ENCODE data around the gene GRK1.
"Not testable (repeated sequence)": the region's sequence is repeated elsewhere in the genome, so short reads cannot be mapped to it uniquely, and the experiment has no call there.

GRK1 gene

DNA sequence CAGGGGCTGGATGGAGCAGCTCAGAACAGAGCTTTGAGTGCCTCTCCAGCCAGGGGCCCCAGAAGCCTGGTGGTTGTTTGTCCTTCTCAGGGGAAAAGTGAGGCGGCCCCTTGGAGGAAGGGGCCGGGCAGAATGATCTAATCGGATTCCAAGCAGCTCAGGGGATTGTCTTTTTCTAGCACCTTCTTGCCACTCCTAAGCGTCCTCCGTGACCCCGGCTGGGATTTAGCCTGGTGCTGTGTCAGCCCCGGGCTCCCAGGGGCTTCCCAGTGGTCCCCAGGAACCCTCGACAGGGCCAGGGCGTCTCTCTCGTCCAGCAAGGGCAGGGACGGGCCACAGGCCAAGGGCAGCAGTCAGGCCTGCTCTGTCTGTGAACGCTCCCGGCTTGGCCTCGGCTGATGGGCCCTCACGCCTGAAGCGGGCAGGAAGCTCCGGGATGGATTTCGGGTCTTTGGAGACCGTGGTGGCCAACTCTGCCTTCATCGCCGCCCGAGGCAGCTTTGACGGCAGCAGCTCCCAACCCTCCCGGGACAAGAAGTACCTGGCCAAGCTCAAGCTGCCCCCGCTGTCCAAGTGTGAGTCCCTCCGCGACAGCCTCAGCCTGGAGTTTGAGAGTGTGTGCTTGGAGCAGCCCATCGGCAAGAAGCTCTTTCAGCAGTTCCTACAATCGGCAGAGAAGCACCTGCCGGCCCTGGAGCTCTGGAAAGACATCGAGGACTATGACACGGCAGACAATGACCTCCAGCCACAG lies at the start of gene GRK1:
Gene GRK1 (plus strand): TSS at position 269 of the 751 bp plus-strand sequence. CDS start 168 bp downstream, at position 437.
- no peak for DNase-seq

- no peak for DNase-seq
Observed at GRCh38 chr13:113617961-113618360, 49.1 kb upstream of the GRK1 start.

- no peak for DNase-seq
Observed at GRCh38 chr13:113618455-113618854, 48.6 kb upstream of the GRK1 start.

GRCh38 chr13:113620036-113620796 lies 46.8 kb upstream of the GRK1 start:
- DNase-seq: no peak

- no peak for DNase-seq
Observed at GRCh38 chr13:113621046-113621445, 46.0 kb upstream of the GRK1 start.

- DNase-seq: not testable (repeated sequence)
Observed at GRCh38 chr13:113621498-113621897, 45.5 kb upstream of the GRK1 start.

DNA sequence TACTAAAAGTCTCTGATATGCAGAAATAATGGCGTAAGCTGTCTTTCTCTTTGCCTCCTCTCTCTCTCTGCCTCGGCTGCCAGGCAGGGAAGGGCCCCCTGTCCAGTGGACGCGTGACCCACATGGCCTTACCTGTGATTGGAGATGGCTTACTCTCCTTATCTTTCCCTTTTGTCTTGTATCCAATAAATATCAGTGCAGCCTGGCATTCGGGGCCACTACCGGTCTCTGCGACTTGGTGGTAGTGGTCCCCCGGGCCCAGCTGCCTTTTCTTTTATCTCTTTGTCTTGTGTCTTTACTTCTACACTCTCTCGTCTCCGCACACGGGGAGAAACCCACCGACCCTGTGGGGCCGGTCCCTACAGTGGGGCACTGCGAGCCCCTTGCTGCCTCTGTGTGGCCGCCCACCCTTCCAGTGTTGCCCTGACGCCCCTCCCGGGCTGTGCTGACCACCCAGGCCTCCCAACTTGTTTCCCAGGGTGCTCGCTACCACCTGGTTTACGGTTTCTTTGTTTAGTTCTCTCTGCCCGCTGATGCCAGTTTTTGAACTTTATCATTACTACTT lies 45.0 kb upstream of the GRK1 start:
- DNase-seq: not testable (repeated sequence)

DNA sequence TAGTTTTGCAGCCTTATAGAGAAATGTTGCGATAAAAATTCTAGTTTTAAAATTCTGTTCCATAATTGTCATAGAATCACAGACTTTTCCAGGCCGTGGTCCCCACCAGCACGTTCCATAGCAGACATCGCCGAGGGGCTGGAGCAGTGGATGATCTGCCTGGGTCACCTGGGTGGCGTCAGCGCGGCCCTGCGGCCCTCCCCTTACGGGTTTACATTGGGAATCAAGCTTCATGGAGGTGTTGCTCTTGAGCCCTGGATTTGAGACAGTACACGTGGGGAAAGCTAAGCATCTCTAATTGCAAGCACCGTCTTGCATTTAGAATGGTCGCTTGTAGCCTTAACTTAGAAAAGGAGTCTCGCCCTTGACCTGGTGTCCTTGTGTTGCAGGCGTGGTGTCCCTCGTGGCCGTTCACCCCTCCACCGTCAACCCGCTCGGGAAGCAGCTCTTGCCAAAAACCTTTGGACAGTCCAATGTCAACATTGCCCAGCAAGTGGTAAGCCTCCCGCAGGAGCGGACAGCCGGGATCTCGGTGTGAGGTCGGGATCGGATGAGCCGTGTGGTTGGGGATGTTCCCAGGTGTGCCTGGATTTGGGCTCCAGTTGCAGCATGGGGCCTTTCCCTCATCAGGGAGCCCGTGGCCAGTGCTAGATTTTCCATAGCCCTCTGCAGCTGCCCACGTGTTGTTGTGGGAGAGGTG lies 44.1 kb upstream of the GRK1 start:
- DNase-seq: no peak

GRCh38 chr13:113623491-113624234 lies 43.4 kb upstream of the GRK1 start:
- no peak for DNase-seq

DNA sequence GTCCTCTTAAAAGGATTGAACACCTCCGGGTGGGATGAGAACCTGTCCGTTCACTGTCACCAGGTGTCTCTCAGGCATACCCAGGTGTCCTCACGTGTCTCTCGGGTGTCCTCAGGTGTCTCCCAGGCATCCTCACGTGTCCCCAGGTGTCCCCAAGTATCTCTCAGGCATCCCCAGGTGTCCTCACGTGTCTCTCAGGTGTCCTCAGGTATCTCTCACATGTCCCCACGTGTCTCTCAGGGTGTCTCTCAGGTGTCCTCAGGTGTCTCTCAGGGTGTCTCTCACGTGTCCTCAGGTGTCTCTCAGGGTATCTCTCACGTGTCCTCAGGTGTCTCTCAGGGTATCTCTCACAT lies 42.8 kb upstream of the GRK1 start:
- DNase-seq: no peak

GRCh38 chr13:113624640-113625304 lies 42.2 kb upstream of the GRK1 start:
- not testable (repeated sequence) for DNase-seq

DNA sequence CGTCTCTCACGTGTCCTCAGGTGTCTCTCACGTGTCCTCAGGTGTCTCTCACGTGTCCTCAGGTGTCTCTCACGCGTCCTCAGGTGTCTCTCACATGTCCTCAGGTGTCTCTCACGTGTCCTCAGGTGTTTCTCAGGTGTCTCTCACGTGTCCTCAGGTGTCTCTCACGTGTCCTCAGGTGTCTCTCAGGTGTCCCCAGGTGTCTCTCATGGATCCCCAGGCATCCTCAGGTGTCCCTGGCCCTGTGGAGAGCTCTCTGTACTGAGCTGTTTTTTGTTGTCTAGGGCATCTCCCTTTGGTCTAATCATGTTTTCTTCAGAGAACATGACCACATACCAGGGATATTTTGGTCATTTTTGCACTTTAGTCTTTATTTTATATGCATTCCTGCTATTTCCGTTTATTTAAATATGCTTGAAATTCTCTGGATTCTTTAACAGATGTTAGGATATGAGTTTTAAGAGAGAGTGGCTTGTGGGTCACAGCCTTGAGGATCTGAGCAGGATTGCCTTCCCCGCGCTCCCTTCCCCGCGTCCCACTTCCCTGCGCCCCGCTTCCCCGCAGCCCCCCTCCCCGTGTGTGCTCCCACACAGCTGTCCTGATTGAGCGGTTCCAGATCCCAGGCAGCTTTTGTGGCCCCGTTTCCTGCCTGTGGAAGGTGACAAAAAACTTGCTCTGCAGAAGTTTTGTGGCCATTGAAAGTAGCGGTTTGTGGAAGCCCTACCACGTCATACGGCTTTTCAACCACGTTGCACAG lies 40.9 kb upstream of the GRK1 start:
- DNase-seq: no peak

DNA sequence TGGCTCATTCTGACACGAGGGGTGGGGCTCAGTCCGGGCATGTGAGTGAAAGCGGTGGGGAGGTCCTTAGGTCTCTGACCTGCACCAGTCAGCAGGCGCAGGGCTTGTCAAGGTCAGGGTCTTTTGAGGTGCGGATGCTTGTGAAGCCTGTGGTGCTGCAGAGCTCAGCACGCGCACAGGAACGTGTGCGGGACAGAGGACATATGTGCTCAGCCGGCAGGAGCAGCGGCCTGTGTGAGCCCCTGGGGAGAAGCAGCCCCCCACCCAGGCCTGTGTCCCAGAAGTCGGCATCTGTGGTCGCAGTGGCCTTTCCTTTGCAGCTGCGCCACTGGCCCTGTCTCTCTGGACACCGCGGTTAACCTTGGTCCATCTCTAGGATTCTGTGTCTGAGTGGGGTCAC lies 39.9 kb upstream of the GRK1 start:
- DNase-seq: no peak

DNA sequence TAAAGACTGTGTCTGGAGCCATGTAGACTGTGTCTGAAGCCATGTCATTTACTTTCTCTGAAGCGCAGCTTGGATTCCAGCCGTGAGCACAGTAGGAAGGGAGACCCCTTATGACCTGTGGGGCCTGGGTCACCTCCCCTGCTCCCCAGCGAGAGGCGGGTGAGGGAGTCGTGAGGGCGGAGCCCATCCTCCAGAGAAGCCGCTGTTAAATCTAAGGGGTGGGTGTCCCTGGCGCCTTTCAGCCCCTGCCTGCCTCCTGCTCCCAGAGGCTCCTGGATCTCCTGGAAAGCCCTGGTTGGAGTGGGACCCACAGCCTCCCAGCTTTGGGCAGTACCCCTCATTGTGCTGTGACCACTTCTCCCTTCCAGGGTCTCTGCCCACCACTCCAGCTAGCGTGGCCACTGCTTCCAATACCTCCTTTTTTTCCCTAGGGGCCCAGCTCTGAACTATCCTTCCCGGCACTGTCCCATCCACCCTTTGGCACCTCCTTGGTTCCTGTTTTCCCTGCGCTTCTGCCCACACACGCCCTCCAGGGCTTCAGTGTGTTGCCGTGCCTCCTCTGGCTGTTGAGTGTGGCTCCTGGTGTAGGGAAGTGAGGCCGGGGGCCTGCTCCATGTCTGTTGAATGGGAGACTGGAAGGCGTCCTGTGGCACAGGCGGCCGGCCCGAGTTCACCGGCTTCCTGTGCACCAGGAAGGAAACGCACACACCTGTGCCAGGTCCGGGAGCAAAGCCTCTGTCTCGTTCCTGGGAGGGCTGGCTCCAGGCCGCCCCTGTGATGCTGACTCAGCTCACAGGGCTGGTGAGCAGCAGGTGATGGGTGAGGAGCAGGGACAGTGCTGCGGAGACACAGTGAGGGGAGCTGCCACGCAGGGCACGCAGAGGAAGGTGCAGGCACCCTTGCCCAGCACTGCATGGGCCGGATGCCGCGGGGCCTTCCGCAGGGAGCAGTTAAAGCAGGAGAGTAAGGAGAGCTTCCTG lies 38.4 kb upstream of the GRK1 start:
- DNase-seq: no peak

DNA sequence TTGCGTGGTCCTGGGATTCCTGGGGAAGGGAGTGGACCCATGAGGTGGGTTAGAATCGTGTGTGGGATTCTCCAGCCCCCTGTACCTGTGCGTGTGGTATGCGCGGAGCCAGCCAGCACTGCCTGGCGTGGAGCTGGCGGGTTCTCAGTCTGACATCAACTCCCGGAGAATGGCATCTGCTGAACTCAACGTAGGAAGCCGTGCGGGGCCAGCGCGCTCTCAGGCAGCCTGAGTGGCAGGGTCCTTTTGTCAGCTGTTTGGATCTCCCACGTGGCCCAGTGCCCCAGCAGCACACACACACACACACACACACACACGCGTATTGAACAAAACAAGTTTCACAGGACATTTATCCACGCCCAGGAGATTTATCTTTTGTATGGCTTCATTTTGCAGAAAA lies 37.2 kb upstream of the GRK1 start:
- no peak for DNase-seq

GRCh38 chr13:113630296-113630695 lies 36.7 kb upstream of the GRK1 start:
- DNase-seq: no peak

GRCh38 chr13:113630804-113631203 lies 36.2 kb upstream of the GRK1 start:
- no peak for DNase-seq

DNA sequence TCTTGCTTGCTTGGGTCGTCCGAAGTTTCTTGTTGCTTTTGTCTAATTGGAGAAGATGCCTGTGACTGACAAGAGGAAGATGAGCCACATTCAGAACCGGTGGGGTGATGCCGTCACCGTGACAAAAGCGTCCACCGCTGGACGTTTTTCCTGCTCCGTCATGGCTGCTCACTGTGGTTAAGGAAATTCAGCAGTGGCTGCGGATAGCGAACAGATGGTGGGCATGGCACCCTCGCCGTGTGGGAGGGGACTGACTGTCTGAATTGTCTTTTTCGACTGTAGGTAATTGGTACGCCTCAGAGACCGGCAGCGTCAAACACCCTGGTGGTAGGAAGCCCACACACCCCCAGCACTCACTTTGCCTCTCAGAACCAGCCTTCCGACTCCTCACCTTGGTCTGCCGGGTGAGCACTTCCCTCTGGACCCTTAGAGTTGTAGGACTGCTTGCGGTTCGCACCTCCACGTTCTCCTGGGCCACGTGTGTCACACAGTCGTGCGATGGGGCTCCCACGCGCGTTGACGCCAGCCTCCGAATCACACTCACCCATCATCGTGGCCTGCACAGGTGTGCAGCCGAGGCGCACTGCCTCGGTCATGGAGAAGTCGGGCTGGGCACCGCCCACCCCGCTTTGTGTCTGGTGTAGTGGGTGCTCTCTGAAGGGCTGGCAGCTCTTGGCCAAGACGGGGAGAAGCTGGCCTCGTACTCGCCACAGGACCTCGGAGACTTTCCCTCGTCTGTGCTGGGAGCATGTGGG lies 35.5 kb upstream of the GRK1 start:
- DNase-seq: no peak
